HG03060 (cell line): ENCODE data around the gene BDH2.
A peak's percentile ranks its signal among the peaks of the same experiment; 100 is the strongest.

Experiments used
- ATAC-seq: cut with Tn5 transposase; IDR thresholded peaks from one replicate; pipeline ENCODE4 v1.9.1; 2021; ENCODE audit warnings: low read depth, moderate number of reproducible peaks; ENCODE audit not compliant: unreplicated experiment

The BDH2 gene

GRCh38 chr4:103086551-103086950, 13.1 kb downstream of the BDH2 start:
- no peak for ATAC-seq

- no peak for ATAC-seq
These were observed 14.0 kb downstream of the BDH2 start for GRCh38 chr4:103085555-103086196.

GRCh38 chr4:103079621-103080020, 20.0 kb downstream of the BDH2 start:
- no peak for ATAC-seq

GRCh38 chr4:103076747-103077347, 22.8 kb downstream of the BDH2 start, which contains the start of gene SLC9B2:
TSS of gene SLC9B2 (minus strand) at chr4:103076761. CDS start at chr4:103067550, 9,211 bp downstream.
- peak; percentile 26 for ATAC-seq

- peak; percentile 26 for ATAC-seq
These were observed 23.5 kb downstream of the BDH2 start for GRCh38 chr4:103075894-103076746.

GRCh38 chr4:103075435-103075893, 24.2 kb downstream of the BDH2 start:
- no peak for ATAC-seq

- peak; percentile 33 for ATAC-seq
These were observed 24.7 kb downstream of the BDH2 start for GRCh38 chr4:103074744-103075434.

- ATAC-seq = no peak
These were observed 25.7 kb downstream of the BDH2 start for GRCh38 chr4:103073792-103074438.

- no peak for ATAC-seq
These were observed 31.6 kb downstream of the BDH2 start for GRCh38 chr4:103067841-103068547.

- no peak for ATAC-seq
These were observed 39.0 kb downstream of the BDH2 start for GRCh38 chr4:103060453-103061148.

- ATAC-seq = no peak
These were observed 45.6 kb downstream of the BDH2 start for GRCh38 chr4:103054030-103054429.

GRCh38 chr4:103052779-103053178, 46.9 kb downstream of the BDH2 start:
- ATAC-seq = no peak

GRCh38 chr4:103052145-103052544, 47.5 kb downstream of the BDH2 start:
- no peak for ATAC-seq

- ATAC-seq = no peak
These were observed 48.7 kb downstream of the BDH2 start for GRCh38 chr4:103050736-103051436.

- ATAC-seq = peak; percentile 82
These were observed 53.0 kb downstream of the BDH2 start for GRCh38 chr4:103046416-103047290.

GRCh38 chr4:103044183-103044582, 55.5 kb downstream of the BDH2 start:
- no peak for ATAC-seq

GRCh38 chr4:103036169-103036568, 63.5 kb downstream of the BDH2 start:
- ATAC-seq = no peak
